Hematopoietic multipotent progenitor cell treated with erythropoietin and hydrocortisone succinate and interleukin-3 and kit ligand, for 17 days (in vitro differentiated cells): ENCODE measurements around the gene C8G.

Experiments used
- DNase-seq: peaks from one replicate; pipeline ENCODE4 v3.0.0-alpha.2; 2015; ENCODE audit warnings: low spot score

C8G gene

DNA sequence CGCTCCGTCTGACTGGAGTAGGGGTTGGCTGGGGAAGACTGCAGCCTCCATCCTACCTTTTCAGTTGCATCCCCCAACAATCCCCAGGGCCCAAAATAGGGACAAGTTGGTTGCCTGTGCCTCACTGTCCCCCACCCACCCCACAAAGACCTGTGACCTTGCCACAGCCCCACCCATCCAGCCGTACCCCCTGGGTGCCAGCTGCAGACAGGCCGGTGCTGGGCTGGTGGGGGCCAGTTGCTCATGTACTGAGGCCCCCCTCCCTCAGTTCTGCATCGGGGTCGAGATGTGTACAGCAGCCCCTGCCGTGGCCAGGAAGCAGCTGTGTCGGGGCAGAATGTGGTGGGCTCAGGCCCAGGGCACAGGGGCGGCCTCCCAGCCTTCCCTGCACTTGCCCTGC, 38.1 kb downstream of the C8G start:
- no peak for DNase-seq

DNA sequence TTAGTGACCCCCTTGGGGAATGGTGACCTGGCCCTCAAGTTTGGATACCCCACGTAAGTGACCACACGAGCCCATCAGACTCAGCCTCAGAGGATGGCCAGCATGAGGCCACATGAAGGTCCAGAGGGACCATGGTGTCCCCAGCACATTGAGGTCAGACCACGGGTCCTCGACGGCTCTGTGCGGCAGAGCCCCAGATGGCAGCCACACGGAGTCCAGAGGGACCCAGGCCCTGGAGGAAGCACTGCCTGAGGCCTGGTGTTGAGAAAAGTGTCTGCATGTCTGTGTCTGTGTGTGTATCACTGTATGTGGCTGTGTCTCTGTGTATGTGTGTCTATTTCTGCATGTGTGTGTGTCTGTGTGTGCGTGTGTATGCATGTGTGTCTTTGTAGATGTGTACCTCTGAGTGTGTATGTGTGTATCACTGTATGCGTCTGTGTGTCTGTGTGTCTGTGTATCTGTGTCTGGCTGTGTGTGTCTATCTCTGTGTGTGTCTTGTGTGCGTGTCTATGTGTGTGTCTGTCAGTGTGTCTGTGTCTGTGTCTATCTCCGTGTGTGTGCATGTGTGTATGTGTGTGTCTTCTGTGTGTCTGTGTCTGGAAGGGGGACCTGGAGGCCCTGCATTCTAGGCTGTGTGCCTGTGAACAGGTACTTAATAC, 38.7 kb downstream of the C8G start:
- no peak for DNase-seq

DNA sequence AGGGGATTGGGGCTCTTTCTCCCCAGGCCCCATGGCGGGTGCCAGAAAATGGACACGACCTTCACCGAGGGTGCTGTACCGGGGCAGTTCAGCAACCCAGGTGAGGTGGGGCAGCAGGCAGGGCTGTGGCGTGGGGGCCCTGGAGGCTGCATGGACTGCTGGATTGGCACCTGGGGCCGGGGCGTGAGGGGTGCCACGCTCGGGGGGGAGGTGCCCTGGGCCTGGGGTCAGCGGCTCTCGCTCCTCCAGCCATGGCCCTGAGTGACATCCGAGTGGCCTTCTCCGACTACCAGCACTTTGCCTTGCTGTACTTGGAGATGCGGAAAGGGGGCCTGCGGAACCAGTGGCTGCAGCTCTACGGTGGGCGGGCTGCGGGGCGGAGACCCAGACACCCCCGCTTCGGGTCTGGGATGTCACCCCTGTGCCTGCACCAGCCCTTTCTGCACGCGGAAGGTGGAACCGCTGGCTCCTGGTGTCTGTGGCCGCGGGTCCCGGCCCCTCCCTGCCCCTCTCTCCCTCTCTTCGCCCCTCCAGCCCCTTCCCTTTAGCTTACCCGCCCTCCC, 39.5 kb downstream of the C8G start:
- DNase-seq: no peak

DNA sequence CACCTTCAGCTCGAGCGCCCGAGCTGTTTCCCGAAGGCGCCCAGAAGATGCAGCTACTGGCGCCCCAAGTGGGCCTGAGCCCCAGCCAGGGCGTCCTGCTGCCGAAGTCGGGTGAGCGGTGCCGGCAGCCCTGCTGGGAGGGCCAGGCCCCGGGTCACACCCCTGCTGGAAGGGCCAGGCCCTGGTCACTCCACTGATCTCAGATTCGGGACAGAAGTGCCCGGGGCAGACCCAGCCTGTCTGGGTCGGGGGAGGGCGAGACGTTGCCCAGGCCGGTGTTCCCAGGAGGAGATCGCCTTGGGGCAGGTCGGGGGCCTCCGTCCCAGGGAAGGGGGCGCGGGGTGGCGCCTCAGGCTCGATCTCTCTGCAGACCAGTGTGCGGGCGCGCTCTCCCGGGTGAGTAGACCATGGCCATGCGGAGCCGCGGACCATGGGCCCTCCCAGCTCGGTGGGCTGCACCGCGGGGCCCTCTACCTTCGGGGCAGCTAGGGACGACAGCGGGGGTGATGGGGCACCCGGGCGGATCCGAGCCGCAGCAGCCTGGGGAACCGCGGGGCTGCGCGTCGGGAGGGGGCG, 40.1 kb downstream of the C8G start:
- no peak for DNase-seq

DNA sequence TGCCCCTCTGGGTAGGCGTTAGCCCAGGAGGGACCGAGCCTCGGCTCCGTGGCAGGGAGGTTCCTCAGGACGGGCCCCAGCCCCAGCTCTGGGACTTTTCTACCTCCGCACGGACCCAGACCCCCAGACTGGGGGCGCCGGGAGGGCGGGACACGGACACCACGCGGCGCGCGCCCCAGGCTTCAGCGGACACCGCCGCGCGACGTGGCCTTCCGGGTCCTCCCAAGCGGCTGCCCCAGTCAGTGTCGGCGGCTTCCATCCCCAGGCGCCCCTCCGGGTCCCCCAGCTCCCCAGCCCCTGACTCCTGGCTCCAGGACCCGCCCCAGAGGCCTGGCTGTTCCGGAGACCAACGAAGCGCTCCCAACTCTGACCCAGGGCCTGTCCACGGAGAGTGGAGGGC, 40.8 kb downstream of the C8G start:
- no peak for DNase-seq

DNA sequence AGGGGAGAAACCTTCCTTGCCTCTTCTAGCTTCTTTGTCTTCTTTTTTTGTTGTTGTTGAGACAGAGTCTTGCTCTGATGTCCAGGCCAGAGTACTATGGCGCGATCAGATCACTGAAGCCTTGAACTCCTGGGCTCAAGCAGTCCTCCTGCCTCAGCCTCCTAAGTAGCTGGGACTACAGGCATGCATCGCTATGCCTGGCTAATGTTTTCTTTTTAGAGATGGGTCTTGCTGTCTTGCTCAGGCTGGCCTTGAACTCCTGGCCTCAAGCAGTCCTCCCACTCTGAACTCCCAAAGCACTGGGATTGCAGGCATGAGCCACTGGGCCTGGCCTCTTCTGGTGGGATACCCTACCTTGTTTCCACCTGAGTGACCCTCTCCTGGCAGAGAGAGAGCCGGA, 43.8 kb downstream of the C8G start:
- no peak for DNase-seq

DNA sequence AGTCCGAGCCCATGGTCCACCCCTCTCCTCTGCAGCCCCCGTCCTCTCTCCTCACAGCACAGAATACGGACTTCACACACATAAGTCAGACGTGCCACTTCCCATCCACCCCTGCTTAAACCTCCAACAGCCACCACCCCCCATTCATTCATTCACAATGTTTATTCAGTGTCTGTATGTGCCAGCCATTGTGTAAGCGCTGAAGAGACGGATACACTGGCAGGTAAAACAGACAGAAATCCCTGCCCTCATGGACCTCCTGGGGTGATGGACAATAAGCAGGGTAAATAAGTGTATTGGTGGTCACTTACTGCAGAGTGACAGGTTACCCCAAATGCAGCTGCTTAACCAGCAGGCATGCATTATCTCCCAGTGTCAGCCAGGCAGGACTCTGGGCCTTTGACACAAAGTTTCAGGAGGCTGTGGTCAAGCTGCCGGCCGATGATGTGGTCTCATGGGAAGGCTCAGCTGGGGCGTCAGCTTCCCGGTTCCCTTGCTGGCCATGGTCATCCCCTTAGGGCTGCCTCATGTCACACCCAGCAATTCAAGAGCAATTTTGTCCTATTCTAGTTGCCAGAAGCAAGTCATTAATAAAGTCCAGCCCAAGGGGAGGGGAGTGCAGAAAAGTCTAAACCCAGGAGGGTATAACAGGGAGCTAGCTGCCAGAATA, 45.3 kb downstream of the C8G start:
- DNase-seq: no peak

DNA sequence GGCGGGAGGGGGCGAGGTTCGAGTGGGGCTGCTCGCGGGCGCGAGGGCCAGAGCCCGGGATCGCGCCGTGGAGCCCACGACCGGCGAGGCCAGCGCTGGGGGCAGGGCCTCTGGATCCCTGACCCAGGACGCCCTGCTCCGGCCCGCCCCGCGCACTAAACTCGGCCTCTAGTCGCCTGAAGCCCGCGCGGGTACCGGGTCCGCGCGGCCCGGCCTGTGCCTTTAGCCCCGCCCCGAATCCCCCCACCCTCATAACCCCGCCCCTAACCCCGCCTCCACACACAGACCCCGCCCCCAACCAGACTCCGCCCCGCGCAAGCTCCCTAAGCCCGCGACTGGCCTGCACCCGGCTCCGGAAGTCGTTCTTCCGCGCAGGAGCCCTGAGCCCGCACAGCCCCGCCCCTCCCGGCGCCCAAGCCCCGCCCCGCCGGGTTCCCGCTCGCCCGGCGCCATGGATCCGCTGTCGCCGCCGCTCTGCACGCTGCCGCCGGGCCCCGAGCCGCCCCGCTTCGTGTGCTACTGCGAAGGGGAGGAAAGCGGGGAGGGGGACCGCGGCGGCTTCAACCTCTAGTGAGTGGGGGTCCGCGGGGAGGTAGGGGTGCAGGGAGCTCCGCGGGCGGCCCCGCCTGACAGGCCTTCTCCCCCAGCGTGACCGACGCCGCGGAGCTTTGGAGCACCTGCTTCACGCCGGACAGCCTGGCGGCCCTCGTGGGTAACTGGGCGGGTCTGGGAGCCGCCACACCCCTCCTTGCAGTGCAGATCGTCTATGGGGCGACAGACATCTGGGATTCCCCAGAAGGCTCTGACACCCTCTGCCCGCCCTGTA, 47.2 kb downstream of the C8G start, which contains the start of gene PAXX:
TSS of gene PAXX (plus strand) at position 430 of the 826 bp plus-strand sequence. CDS start at position 452, 22 bp downstream.
- peak; percentile 77 for DNase-seq

DNA sequence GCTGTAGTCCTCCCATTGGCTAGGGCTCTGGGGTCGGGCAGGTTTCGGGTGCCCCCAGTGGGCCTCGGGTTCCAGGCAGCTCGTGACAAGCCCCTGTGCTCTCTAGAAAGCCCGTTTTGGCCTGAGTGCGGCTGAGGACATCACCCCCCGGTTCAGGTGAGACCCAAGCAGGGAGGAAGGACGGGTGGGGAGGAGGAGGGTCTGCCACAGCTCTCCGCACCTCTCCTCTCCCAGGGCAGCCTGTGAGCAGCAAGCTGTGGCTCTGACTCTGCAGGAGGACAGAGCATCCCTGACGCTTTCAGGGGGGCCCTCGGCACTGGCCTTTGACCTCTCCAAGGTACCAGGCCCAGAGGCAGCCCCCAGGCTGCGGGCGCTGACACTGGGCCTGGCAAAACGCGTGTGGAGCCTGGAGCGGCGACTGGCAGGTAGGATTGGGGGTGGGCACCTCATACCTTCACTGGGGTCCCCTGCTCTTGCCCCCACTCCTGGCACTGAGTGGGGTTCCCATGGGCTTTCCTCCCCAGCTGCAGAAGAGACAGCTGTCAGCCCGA, 47.9 kb downstream of the C8G start:
- DNase-seq: no peak

DNA sequence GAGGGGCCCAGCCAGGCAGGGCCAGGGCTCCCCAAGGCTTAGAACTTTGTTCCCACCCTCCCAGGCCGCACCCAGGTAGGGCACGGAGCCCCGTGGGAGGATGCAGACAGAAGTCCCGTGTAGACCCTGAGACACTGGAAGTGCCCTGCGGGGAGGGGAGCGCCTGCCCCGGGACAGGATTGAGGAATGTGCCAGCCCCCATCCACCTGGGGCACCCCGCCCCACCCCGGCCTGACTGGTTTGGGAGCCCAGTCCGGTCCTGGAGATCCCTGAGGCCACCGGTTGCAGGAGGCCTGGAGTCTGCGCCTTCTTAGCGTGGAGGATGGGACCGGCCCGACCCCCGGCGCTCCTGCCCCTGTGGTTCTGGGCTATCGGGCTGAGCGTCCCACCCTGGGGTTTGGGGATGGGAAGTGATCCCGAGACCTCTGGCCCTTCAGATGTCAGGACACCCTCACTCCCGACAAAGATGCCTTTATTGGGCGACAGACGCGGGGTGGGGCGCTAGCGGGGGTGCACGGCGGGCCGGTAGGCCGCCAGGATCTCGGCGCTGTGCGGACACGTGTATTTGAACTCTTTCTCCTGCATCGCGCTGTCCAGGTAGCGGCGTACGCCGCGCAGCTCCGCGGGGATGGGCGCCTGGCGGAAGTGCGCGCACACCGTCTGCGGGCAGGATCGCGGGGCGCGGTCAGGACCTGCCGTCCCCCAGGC, 49.3 kb downstream of the C8G start:
- no peak for DNase-seq

DNA sequence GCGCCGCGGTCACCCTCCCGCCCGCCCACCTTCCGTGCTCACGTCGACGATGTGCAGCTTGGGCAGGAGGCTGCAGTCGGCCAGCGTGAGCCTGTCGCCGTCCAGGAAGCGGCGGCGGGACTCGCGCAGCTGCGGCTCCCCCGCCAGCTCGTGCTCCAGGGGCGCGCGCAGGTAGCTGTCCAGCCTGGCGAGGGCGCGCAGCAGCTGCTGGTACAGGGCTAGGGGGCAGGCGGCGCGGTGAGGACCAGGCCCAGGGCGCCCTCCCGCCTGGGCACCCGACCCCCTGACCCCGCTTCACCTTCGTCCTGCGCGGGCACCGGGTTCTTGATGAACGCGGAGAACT, 49.8 kb downstream of the C8G start:
- no peak for DNase-seq

DNA sequence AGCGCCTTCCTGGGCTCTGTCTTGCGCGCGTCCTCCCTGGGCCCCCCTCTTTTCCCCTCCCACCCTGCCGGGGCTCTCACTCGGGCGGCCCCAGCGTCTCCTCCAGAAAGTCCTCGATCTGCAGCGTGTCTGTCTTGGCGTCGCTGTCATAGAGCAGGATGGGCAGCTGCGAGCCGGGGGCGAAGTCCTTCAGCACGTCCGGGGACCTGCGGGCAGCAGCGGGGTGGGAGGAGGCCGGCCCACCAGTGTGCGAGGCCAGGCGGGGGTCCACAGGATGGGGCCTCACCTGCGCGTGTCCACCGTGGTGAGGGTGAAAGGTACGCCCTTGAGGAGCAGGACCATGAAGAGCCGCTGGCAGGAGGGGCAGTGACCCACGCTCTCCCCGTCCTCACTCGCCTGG, 50.3 kb downstream of the C8G start:
- no peak for DNase-seq

DNA sequence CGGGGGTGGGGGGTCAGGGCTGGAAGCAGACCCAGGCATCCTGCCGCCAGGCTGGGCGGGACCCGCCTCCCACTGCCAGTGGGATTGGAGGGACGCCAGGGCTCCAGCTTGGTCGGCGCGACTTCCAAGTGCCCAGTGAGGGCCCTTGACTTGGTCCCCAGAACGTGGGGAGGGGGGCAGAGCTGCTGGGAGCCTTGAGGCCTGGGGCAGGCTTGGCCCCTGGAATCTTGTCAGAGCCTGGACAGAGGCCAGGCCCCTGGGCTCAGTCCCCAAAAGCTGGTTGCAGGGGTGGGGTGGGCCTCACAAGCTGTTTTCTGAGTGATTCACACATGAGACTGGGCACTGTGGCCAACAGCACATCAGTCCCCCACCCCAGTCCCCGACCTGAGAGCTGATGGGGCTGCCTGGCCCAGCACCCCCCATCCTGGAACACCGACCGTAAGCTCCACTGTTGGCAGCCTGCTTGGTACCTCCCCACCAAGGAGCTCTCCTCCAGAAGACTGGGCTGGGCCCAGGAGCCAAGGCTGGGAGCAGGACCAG, 50.8 kb downstream of the C8G start:
- DNase-seq: no peak
